ENCODE measurements around the gene FBXO28.

Gene FBXO28

DNA sequence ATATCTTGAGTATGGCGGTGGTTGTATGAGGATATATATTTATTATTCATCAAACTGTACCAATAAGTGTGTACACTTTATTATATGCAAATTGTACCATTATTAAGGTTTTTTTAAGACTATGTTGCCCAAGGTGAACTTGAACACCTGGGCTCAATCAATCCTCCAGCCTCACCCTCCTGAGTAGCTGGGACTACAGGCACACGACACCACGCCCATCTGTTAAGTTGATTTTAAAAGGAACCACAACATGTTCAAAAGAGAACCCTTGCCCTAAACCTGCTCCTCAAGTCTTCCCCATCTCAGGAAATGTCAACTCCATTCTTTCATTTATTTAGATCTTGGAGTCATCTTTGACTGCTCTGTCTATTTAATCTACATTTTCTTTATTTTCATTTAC, 24.3 kb upstream of the FBXO28 start:
- Histone ChIP-seq H4K8ac (ENCODE audit: low read length) (no peak overlapping the region), H3K4me1 (ENCODE audit: control insufficient read depth, insufficient read depth, low read depth, low read length) (no peaks in the 10 kb centered on the region), H3K9ac (ENCODE audit: low read length) (no peak overlapping the region), H3K9me3 (ENCODE audit: control insufficient read depth, low read length) (no peaks in the 10 kb centered on the region), H2AK5ac (ENCODE audit: low read length, severe bottlenecking) (no peak overlapping the region), H2BK5ac (ENCODE audit: low read depth, low read length, poor library complexity, severe bottlenecking) (no peak overlapping the region), H2BK120ac (ENCODE audit: low read depth, low read length) (no peak overlapping the region), H3K4me3 (ENCODE audit: insufficient read depth in 1 of 2, low read depth in 1 of 2, low read length in 2 of 2) (no peak overlapping the region), H3K4me2 (ENCODE audit: low read length, poor library complexity, severe bottlenecking) (no peak overlapping the region), H2BK12ac (ENCODE audit: low read length in 2 of 2) (no peak overlapping the region), H3K36me3 (ENCODE audit: control insufficient read depth in 1 of 2, insufficient read depth in 2 of 2, low read depth in 1 of 2, low read length in 2 of 2) (no peaks in the 10 kb centered on the region), H3K4ac (ENCODE audit: low read depth in 1 of 2, low read length in 2 of 2) (no peak overlapping the region), H3K27ac (ENCODE audit: low read length, poor library complexity, severe bottlenecking) (no peak overlapping the region), H3K14ac (ENCODE audit: low read length in 2 of 2) (no peak overlapping the region), H3K18ac (ENCODE audit: low read depth in 1 of 2, low read length in 2 of 2) (no peak overlapping the region), H2BK15ac (ENCODE audit: low read depth, poor library complexity, severe bottlenecking) (no peak overlapping the region), H3K79me1 (replicated peaks; ENCODE audit: low read length, poor library complexity, severe bottlenecking) (no peaks in the 10 kb centered on the region), H3K23ac (ENCODE audit: low read length in 2 of 2) (no peak overlapping the region), H2AFZ (ENCODE audit: low read depth, low read length) (no peak overlapping the region), H3K27me3 (ENCODE audit: control insufficient read depth in 1 of 2, insufficient read depth in 1 of 2, low read length in 2 of 2) (peaks cover 0 to 14% of the 10 kb centered on the region in 2 experiments), H4K91ac (ENCODE audit: low read length) (no peak overlapping the region)
- DNase-seq: no peak
- WGBS: 81% methylated on average over 2 of the region's 3 CpGs

DNA sequence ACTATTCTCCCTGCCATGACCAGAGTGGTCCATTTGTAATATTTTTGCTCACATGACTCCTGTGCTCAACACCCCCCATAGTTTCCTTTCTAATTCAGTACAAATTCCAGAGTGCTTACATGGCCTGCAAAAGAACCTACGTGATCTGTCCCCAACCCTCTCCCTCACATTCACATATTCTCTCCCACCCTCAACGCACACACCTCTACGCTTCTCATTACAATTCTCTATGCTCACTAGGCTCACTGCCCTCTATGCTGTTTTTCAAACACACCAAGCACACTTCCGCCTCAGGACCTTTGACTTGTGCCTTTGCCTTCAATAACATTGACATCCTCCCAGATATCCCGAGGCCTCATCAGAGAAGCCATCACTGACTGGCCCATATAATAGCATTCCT, 23.8 kb upstream of the FBXO28 start:
- Histone ChIP-seq H3K36me3 (ENCODE audit: control insufficient read depth in 1 of 2, insufficient read depth in 2 of 2, low read depth in 1 of 2, low read length in 2 of 2) (no peaks in the 10 kb centered on the region), H3K14ac (ENCODE audit: low read length in 2 of 2) (no peak overlapping the region), H3K4me3 (ENCODE audit: insufficient read depth in 1 of 2, low read depth in 1 of 2, low read length in 2 of 2) (no peak overlapping the region), H3K4me1 (ENCODE audit: control insufficient read depth, insufficient read depth, low read depth, low read length) (no peaks in the 10 kb centered on the region), H3K4ac (ENCODE audit: low read depth in 1 of 2, low read length in 2 of 2) (no peak overlapping the region), H3K23ac (ENCODE audit: low read length in 2 of 2) (no peak overlapping the region), H3K79me1 (replicated peaks; ENCODE audit: low read length, poor library complexity, severe bottlenecking) (no peaks in the 10 kb centered on the region), H4K91ac (ENCODE audit: low read length) (no peak overlapping the region), H2BK15ac (ENCODE audit: low read depth, poor library complexity, severe bottlenecking) (no peak overlapping the region), H3K4me2 (ENCODE audit: low read length, poor library complexity, severe bottlenecking) (no peak overlapping the region), H4K8ac (ENCODE audit: low read length) (no peak overlapping the region), H3K27ac (ENCODE audit: low read length, poor library complexity, severe bottlenecking) (no peak overlapping the region), H3K27me3 (ENCODE audit: control insufficient read depth in 1 of 2, insufficient read depth in 1 of 2, low read length in 2 of 2) (peaks cover 0 to 14% of the 10 kb centered on the region in 2 experiments), H3K9me3 (ENCODE audit: control insufficient read depth, low read length) (no peaks in the 10 kb centered on the region), H2AFZ (ENCODE audit: low read depth, low read length) (no peak overlapping the region), H2BK12ac (ENCODE audit: low read length in 2 of 2) (no peak overlapping the region), H2AK5ac (ENCODE audit: low read length, severe bottlenecking) (no peak overlapping the region), H2BK120ac (ENCODE audit: low read depth, low read length) (no peak overlapping the region), H3K9ac (ENCODE audit: low read length) (no peak overlapping the region), H3K18ac (ENCODE audit: low read depth in 1 of 2, low read length in 2 of 2) (no peak overlapping the region), H2BK5ac (ENCODE audit: low read depth, low read length, poor library complexity, severe bottlenecking) (no peak overlapping the region)
- no peak for DNase-seq
- 91% methylated on average over 5 of the region's 5 CpGs for WGBS

GRCh38 chr1:224092111-224092510, 21.8 kb upstream of the FBXO28 start:
- Histone ChIP-seq H3K4me3 (ENCODE audit: insufficient read depth in 1 of 2, low read depth in 1 of 2, low read length in 2 of 2) (no peak overlapping the region), H3K9ac (ENCODE audit: low read length) (no peak overlapping the region), H3K4me1 (ENCODE audit: control insufficient read depth, insufficient read depth, low read depth, low read length) (no peaks in the 10 kb centered on the region), H4K8ac (ENCODE audit: low read length) (no peak overlapping the region), H3K14ac (ENCODE audit: low read length in 2 of 2) (no peak overlapping the region), H2AFZ (ENCODE audit: low read depth, low read length) (no peak overlapping the region), H2BK12ac (ENCODE audit: low read length in 2 of 2) (no peak overlapping the region), H2BK120ac (ENCODE audit: low read depth, low read length) (no peak overlapping the region), H3K9me3 (ENCODE audit: control insufficient read depth, low read length) (no peaks in the 10 kb centered on the region), H3K23ac (ENCODE audit: low read length in 2 of 2) (no peak overlapping the region), H2AK5ac (ENCODE audit: low read length, severe bottlenecking) (no peak overlapping the region), H3K27ac (ENCODE audit: low read length, poor library complexity, severe bottlenecking) (no peak overlapping the region), H3K27me3 (ENCODE audit: control insufficient read depth in 1 of 2, insufficient read depth in 1 of 2, low read length in 2 of 2) (peaks cover 7 to 32% of the 10 kb centered on the region in 2 experiments), H4K91ac (ENCODE audit: low read length) (no peak overlapping the region), H3K79me1 (replicated peaks; ENCODE audit: low read length, poor library complexity, severe bottlenecking) (no peaks in the 10 kb centered on the region), H2BK15ac (ENCODE audit: low read depth, poor library complexity, severe bottlenecking) (no peak overlapping the region), H3K4me2 (ENCODE audit: low read length, poor library complexity, severe bottlenecking) (no peak overlapping the region), H2BK5ac (ENCODE audit: low read depth, low read length, poor library complexity, severe bottlenecking) (no peak overlapping the region), H3K4ac (ENCODE audit: low read depth in 1 of 2, low read length in 2 of 2) (no peak overlapping the region), H3K18ac (ENCODE audit: low read depth in 1 of 2, low read length in 2 of 2) (no peak overlapping the region), H3K36me3 (ENCODE audit: control insufficient read depth in 1 of 2, insufficient read depth in 2 of 2, low read depth in 1 of 2, low read length in 2 of 2) (no peaks in the 10 kb centered on the region)
- DNase-seq: no peak
- WGBS: 100% methylated on average over 1 of the region's 1 CpG

- H3K4ac ChIP-seq (ENCODE audit: low read depth in 1 of 2, low read length in 2 of 2): no peak overlapping the region
- H2BK120ac ChIP-seq (ENCODE audit: low read depth, low read length): no peak overlapping the region
- no peak overlapping the region for H2AFZ ChIP-seq (ENCODE audit: low read depth, low read length)
- no peak overlapping the region for H2AK5ac ChIP-seq (ENCODE audit: low read length, severe bottlenecking)
- H2BK5ac ChIP-seq (ENCODE audit: low read depth, low read length, poor library complexity, severe bottlenecking): no peak overlapping the region
- no peak overlapping the region for H3K9ac ChIP-seq (ENCODE audit: low read length)
- no peak overlapping the region for H3K4me2 ChIP-seq (ENCODE audit: low read length, poor library complexity, severe bottlenecking)
- H3K36me3 ChIP-seq (ENCODE audit: control insufficient read depth in 1 of 2, insufficient read depth in 2 of 2, low read depth in 1 of 2, low read length in 2 of 2): no peaks in the 10 kb centered on the region
- no peaks in the 10 kb centered on the region for H3K4me1 ChIP-seq (ENCODE audit: control insufficient read depth, insufficient read depth, low read depth, low read length)
- peaks cover 9 to 36% of the 10 kb centered on the region in 2 experiments for H3K27me3 ChIP-seq (ENCODE audit: control insufficient read depth in 1 of 2, insufficient read depth in 1 of 2, low read length in 2 of 2)
- no peak overlapping the region for H3K23ac ChIP-seq (ENCODE audit: low read length in 2 of 2)
- no peak overlapping the region for H4K8ac ChIP-seq (ENCODE audit: low read length)
- WGBS: 68% methylated on average over 2 of the region's 2 CpGs
- no peak overlapping the region for H3K27ac ChIP-seq (ENCODE audit: low read length, poor library complexity, severe bottlenecking)
- H3K79me1 ChIP-seq (replicated peaks; ENCODE audit: low read length, poor library complexity, severe bottlenecking): no peaks in the 10 kb centered on the region
- no peak overlapping the region for H2BK15ac ChIP-seq (ENCODE audit: low read depth, poor library complexity, severe bottlenecking)
- H2BK12ac ChIP-seq (ENCODE audit: low read length in 2 of 2): no peak overlapping the region
- DNase-seq: no peak
- no peaks in the 10 kb centered on the region for H3K9me3 ChIP-seq (ENCODE audit: control insufficient read depth, low read length)
- H3K14ac ChIP-seq (ENCODE audit: low read length in 2 of 2): no peak overlapping the region
- no peak overlapping the region for H3K18ac ChIP-seq (ENCODE audit: low read depth in 1 of 2, low read length in 2 of 2)
- no peak overlapping the region for H4K91ac ChIP-seq (ENCODE audit: low read length)
- H3K4me3 ChIP-seq (ENCODE audit: insufficient read depth in 1 of 2, low read depth in 1 of 2, low read length in 2 of 2): no peak overlapping the region
Measured at GRCh38 chr1:224092601-224093000, 21.3 kb upstream of the FBXO28 start.
